Measurements from ENCODE around the gene PPM1B.

Gene PPM1B

GRCh38 chr2:44230378-44230777, 61.7 kb downstream of the PPM1B start:
- no peak overlapping the region for H3K4me2 ChIP-seq (ENCODE audit: low read length)
- no peaks in the 10 kb centered on the region for H3K27me3 ChIP-seq (ENCODE audit: control insufficient read depth, low read length)
- H3K4me1 ChIP-seq (ENCODE audit: control insufficient read depth, low read length) = peaks cover 6% of the 10 kb centered on the region
- H4K20me1 ChIP-seq (ENCODE audit: control insufficient read depth, insufficient read depth, low read depth, low read length) = no peaks in the 10 kb centered on the region
- H3K9me2 ChIP-seq (replicated peaks; ENCODE audit: control insufficient read depth, low read length) = no peaks in the 10 kb centered on the region
- TF ChIP-seq EZH2phosphoT487 (IDR thresholded peaks at IDR 0.05; ENCODE audit: borderline replicate concordance, low read length) (no peak), CTCF (IDR thresholded peaks at IDR 0.05; ENCODE audit: low read depth, low read length, poor library complexity, severe bottlenecking) (no peak)
- H3K27ac ChIP-seq (ENCODE audit: low read depth, low read length) = no peak overlapping the region
- H3K9me3 ChIP-seq (ENCODE audit: control insufficient read depth, insufficient read depth, low read length) = no peaks in the 10 kb centered on the region
- H3K36me3 ChIP-seq (ENCODE audit: control insufficient read depth, low read length) = peaks cover 8% of the 10 kb centered on the region; the same call in 1 of the 2 replicates
- no peaks in the 10 kb centered on the region for H3K79me2 ChIP-seq (ENCODE audit: control insufficient read depth, low read length)
- H3K4me3 ChIP-seq (ENCODE audit: low read length) = no peak overlapping the region
- H3F3A ChIP-seq (ENCODE audit: control insufficient read depth, insufficient read depth) = peaks cover 5% of the 10 kb centered on the region; the same call in 1 of the 2 replicates

- Histone ChIP-seq H3K4me1 (ENCODE audit: control insufficient read depth, low read length) (peaks cover 22% of the 10 kb centered on the region), H3K9me3 (ENCODE audit: control insufficient read depth, insufficient read depth, low read length) (no peaks in the 10 kb centered on the region), H3K36me3 (ENCODE audit: control insufficient read depth, low read length) (0 out of 2 replicates have a peak, but pooled peaks cover 5% of the 10 kb centered on the region), H3K27me3 (ENCODE audit: control insufficient read depth, low read length) (no peaks in the 10 kb centered on the region), H3F3A (ENCODE audit: control insufficient read depth, insufficient read depth) (peaks cover 8% of the 10 kb centered on the region; the same call in 1 of the 2 replicates), H3K79me2 (ENCODE audit: control insufficient read depth, low read length) (no peaks in the 10 kb centered on the region), H3K27ac (ENCODE audit: low read depth, low read length) (no peak overlapping the region), H4K20me1 (ENCODE audit: control insufficient read depth, insufficient read depth, low read depth, low read length) (no peaks in the 10 kb centered on the region), H3K4me2 (ENCODE audit: low read length) (no peak overlapping the region), H3K4me3 (ENCODE audit: low read length) (no peak overlapping the region), H3K9me2 (replicated peaks; ENCODE audit: control insufficient read depth, low read length) (no peaks in the 10 kb centered on the region)
- no peak for TF ChIP-seq CTCF (IDR thresholded peaks at IDR 0.05; ENCODE audit: low read depth, low read length, poor library complexity, severe bottlenecking)
- no peak for TF ChIP-seq EZH2phosphoT487 (IDR thresholded peaks at IDR 0.05; ENCODE audit: borderline replicate concordance, low read length)
These were observed 64.9 kb downstream of the PPM1B start for GRCh38 chr2:44233450-44234128.

- no peak for TF ChIP-seq CTCF (IDR thresholded peaks at IDR 0.05; ENCODE audit: low read depth, low read length, poor library complexity, severe bottlenecking)
- TF ChIP-seq EZH2phosphoT487 (IDR thresholded peaks at IDR 0.05; ENCODE audit: borderline replicate concordance, low read length) = no peak
- Histone ChIP-seq H3K4me1 (ENCODE audit: control insufficient read depth, low read length) (peaks cover 22% of the 10 kb centered on the region), H3K9me2 (replicated peaks; ENCODE audit: control insufficient read depth, low read length) (no peaks in the 10 kb centered on the region), H4K20me1 (ENCODE audit: control insufficient read depth, insufficient read depth, low read depth, low read length) (no peaks in the 10 kb centered on the region), H3K4me3 (ENCODE audit: low read length) (peak overlapping the region; percentile 15), H3K9me3 (ENCODE audit: control insufficient read depth, insufficient read depth, low read length) (no peaks in the 10 kb centered on the region), H3K79me2 (ENCODE audit: control insufficient read depth, low read length) (no peaks in the 10 kb centered on the region), H3K27me3 (ENCODE audit: control insufficient read depth, low read length) (no peaks in the 10 kb centered on the region), H3K27ac (ENCODE audit: low read depth, low read length) (no peak overlapping the region), H3K4me2 (ENCODE audit: low read length) (peak overlapping the region; percentile 57), H3F3A (ENCODE audit: control insufficient read depth, insufficient read depth) (peaks cover 11% of the 10 kb centered on the region), H3K36me3 (ENCODE audit: control insufficient read depth, low read length) (0 out of 2 replicates have a peak, but pooled peaks cover 1% of the 10 kb centered on the region)
These were observed 68.5 kb downstream of the PPM1B start for GRCh38 chr2:44237221-44237620.
